ENCODE data around the gene GMCL1.

Gene GMCL1

GRCh38 chr2:69926849-69927515, 97.5 kb downstream of the GMCL1 start:
- TF ChIP-seq CTCF (IDR thresholded peaks at IDR 0.05; ENCODE audit: insufficient read depth, low read depth, low read length, missing control alignments): no peak
- H3K4me3 ChIP-seq (ENCODE audit: low read depth, low read length): no peak overlapping the region
- DNase-seq (ENCODE audit: low read depth): no peak

Measured in GM12865 (cell line).